Measurements from ENCODE around the gene FHOD3.
"Not testable (repeated sequence)": the region's sequence is repeated elsewhere in the genome, so short reads cannot be mapped to it uniquely, and the experiment has no call there.

Gene FHOD3

GRCh38 chr18:36711014-36711725, 413.7 kb downstream of the FHOD3 start:
- no peak for DNase-seq (ENCODE audit: low spot score)

- no peak for DNase-seq (ENCODE audit: low spot score)
These were observed 414.4 kb downstream of the FHOD3 start for GRCh38 chr18:36711813-36712444.

GRCh38 chr18:36714476-36714875, 417.0 kb downstream of the FHOD3 start:
- DNase-seq (ENCODE audit: low spot score): no peak

DNA sequence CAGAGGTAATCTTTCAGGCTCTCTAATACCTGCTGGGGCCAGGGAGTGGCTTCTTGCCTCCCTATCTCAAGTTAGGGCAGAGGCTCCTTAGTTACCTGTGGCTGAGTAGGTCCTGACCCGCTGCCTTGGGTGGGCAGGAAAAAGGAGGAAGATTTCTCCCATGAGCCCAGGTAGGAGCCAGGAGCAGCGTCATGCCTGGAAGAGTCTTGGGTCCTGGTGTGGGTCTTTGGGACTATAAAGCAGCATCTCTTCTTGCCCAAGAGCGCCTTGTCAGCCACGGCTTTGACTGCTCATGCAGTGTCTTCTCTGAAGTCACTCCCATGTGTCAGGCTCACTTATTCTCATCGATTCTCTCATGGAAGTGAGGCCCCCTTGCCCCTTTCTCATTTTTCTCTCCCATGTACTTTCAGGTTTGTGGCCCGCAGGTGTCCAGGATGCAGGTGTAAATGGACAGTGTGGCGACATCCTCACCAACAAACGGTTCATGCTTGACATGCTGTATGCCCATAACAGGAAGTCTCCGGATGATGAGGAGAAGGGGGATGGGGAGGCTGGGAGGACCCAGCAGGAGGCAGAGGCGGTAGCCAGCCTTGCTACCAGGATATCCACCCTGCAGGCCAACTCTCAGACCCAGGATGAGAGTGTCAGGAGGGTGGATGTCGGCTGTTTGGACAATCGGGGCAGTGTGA, 420.1 kb downstream of the FHOD3 start:
- no peak for DNase-seq (ENCODE audit: low spot score)

- no peak for DNase-seq (ENCODE audit: low spot score)
These were observed 421.3 kb downstream of the FHOD3 start for GRCh38 chr18:36718705-36719328.

GRCh38 chr18:36719630-36720029, 422.1 kb downstream of the FHOD3 start:
- DNase-seq (ENCODE audit: low spot score): no peak

DNA sequence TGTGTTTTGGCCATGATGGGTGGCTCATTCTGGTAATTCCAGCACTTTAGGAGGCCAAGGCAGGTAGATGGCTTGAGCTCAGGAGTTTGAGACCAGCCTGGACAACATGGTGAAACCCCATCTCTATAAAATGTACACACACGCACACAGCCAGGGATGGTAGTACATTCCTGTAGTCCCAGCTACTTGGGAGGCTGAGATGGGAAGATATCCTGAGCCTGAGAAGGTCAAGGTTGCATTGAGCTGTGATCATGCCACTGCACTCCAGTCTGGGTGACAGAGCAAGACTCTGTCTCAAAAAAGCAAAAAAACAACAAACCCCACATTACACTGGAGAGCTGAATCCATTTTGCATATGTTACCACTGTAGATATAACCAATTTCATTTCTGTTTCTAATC, 423.8 kb downstream of the FHOD3 start:
- DNase-seq (ENCODE audit: low spot score): not testable (repeated sequence)

GRCh38 chr18:36724169-36724568, 426.7 kb downstream of the FHOD3 start:
- DNase-seq (ENCODE audit: low spot score): no peak

GRCh38 chr18:36724591-36725001, 427.1 kb downstream of the FHOD3 start:
- no peak for DNase-seq (ENCODE audit: low spot score)

DNA sequence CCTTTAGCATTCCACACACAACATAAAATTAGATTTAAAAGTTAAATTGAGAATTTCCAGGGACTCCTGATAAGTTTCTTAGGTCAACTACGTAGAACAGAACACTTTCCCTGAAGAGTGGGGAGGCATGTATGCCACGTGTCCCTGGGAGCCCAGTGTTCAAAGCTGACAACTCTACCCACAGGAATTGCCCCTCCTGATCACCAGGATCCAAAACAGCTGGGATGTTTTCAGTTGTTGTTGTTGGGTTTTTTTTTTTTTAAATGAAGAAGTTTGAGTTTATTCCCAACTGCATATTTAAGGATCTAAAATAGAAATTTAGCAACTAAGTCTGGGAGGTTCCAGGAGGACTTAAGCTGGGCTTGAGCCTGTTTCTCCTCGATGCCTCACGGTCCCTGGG, 430.8 kb downstream of the FHOD3 start:
- no peak for DNase-seq (ENCODE audit: low spot score)

GRCh38 chr18:36729197-36729596, 431.7 kb downstream of the FHOD3 start:
- DNase-seq (ENCODE audit: low spot score): no peak

DNA sequence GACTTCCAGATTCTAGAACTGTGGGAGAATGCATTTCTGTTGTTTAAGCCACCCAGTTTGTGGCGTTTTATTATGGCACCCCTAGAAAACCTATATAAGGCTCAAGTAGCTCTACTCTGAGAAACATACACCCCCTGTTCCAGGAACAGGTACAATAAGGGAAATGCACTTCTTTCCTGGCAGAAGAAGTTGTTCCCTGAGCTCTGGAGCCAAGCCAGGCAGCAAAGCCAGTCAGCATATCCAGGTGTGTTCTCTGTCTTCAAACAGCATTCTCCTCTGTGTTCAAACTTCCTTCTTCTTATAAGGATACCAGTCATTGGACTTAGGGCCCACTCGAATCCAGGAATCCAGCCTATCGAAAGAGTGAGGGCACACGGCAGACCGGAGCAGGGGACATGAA, 434.8 kb downstream of the FHOD3 start:
- no peak for DNase-seq (ENCODE audit: low spot score)

DNA sequence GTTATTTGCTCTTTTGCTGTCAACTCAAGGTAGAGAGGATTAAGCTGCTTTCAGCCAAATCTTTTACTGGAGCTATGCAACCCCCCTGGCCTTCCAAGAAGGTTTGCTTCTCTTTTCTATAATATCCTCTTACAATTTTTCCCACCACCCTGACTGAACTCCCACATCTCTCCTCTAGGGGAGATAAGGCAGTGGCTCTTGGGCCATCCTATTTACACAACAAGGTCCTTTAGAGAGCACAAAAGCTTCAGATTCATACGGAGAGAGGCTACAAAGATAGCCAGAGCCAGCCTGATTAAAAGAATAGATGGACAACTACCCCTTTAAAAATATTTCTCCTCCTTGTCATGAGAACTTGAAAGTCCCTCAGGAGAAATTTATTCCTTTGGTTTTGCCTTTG, 435.6 kb downstream of the FHOD3 start:
- DNase-seq (ENCODE audit: low spot score): no peak

- no peak for DNase-seq (ENCODE audit: low spot score)
These were observed 437.1 kb downstream of the FHOD3 start for GRCh38 chr18:36734596-36734995.

GRCh38 chr18:36735130-36735529, 437.6 kb downstream of the FHOD3 start:
- DNase-seq (ENCODE audit: low spot score): no peak

DNA sequence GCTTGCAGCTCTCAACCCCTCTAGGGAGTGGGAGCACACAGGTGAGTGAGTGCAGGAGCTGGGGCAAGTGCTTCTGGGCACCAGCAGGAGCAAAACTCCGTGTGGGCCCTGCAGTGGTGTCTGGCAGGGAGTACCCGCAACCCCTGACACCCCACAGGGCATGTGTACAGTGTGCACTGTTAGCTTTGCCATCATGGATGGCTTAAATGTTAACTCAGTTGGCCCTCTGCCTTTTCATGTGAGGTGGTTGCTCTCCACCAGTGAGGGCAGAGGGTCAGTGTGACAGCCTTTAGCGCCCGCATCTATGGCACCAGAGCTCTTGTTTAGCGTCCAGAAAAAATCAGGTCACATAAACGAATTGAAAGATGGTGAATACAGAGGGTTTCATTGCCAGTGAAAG, 438.6 kb downstream of the FHOD3 start:
- no peak for DNase-seq (ENCODE audit: low spot score)

- DNase-seq (ENCODE audit: low spot score): no peak
These were observed 439.8 kb downstream of the FHOD3 start for GRCh38 chr18:36737316-36737715.

DNA sequence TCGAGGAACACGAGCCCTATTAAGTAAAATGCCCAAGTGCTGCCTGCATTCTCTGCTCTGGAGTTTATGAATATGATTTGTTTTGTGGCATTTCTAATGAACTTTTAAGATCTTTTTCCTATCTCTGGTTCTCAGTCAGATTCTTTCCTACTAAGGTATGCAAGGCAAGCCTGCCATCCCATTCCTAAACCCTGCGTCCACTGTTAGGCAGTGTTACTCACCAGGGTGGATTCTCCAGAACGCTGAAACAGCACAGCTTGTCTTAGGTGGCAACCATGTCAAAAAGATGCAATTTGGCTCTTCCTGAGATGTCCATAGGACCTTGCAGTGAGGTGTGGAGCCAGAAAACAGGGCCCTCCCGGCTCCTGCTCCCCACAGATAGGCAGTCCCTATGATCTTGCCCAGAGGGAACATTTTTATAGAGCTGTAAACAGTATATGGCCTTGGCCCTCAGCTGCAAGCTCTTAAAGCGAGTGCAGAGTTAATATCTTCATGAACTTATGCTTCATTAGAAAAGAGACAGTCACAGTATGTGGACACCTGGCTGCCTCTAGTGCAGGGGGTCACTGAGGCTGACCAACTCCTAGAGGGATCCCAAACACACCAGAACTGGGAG, 446.9 kb downstream of the FHOD3 start:
- no peak for DNase-seq (ENCODE audit: low spot score)

DNA sequence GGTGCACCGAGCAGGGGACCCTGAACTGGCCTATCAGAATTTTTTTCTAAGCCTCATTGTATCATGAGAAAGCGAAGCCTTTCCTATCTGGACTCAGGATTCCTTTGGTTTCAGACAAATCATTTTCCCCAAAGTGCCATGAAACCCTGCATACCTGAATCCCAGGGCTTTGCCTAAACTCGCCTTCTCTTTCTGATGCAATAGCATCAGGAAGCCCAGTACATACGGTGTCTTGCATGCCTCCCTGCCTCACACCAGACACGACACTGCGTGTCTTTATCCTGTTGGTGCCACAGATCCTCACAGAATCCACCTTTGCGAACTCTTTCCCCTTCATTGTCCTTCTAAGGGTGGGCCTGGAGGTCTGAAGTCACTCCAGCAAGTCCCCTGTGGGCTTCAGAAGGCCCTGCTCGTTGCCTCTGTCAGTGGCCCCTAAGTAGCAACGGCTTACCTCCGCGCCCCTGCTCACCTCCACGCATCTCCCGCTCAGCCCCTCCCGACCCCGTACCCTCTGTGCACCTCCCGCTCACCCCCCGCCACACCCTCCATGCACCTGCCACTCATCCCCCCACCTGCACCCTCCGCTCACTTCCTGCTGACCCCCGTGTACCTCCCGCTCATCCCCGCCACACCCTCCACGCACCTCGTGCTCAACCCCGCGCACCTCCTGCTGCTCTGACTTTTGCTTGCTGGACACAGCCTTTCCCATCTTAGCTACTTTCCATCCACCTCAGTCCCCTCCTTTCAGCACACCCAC, 447.9 kb downstream of the FHOD3 start:
- DNase-seq (ENCODE audit: low spot score): no peak

- no peak for DNase-seq (ENCODE audit: low spot score)
These were observed 455.7 kb downstream of the FHOD3 start for GRCh38 chr18:36752929-36753865.

DNA sequence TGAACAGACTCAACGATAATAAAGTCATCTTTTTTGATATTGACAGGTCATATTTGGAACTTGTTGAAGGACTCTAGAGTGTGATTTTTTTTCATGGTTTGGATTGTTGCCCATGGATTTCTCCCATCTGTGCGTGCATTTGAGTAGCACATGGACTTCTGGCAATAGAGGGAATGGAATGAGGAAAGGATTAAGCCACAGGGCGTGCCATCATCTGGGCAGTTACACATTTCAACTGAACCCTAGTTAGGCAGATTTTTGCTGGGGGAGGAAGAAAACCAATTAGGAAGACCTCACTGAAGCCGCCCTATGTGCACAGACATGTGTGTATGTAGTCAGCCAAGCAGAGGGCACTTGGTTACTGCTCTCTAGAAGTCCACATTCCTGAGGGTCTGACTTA, 458.7 kb downstream of the FHOD3 start:
- DNase-seq (ENCODE audit: low spot score): no peak

Data from activated CD4-positive, alpha-beta T cell treated with anti-CD3 and anti-CD28 coated beads, Interleukin-2, Interleukin-4, amounts not matched to agents 100 ng/mL and 50 ng/mL, durations not matched to agents 16 hours and 8 hours (primary cell).